K562 (cell line): ENCODE data around the gene VPS13C. TPM values are rescaled to one million over a fixed set of nuclear protein-coding genes. Genes with fewer than 3 reads are reported as not detected.

ENCODE experiments used
- ATAC-seq: fragments of 200-7000 bp; cut with Tn5 transposase; 3 replicates; pipeline ENCODE4 v1.9.1; 2020; ENCODE audit warnings: moderate library complexity
- BruUV-seq: library from RNA; stranded (reverse); fragments of 400-500 nt; replicated peaks from 2 replicates; lab custom pipeline; 2021; lab: Mats Ljungman, UMichigan
- CTCF ChIA-PET: fragments of 300-600 bp; formaldehyde crosslinking; extraction: SDS; loops from one replicate; lab custom pipeline; 2021; ENCODE audit warnings: low intra/inter-chr PET ratio; lab: Yijun Ruan, JAX
- POLR2A ChIA-PET: fragments of 300-600, 350-650 bp; sonication (Branson Sonifier 250); formaldehyde crosslinking; extraction: SDS; loops from one replicate; lab custom pipeline; 2021; ENCODE audit warnings: antibody characterized with exemption, inconsistent platforms; lab: Yijun Ruan, JAX
- DNase-seq, 4 experiments: peaks; one replicate each; pipeline versions ENCODE4 v3.0.0 to v3.0.0-alpha.2; 2011 to 2018; ENCODE audit warnings: low spot score in 3 of 4, mixed read lengths in 3 of 4; ENCODE audit errors: extremely low read depth in 1 of 4
- FAIRE-seq: peaks from 2 replicates; lab custom pipeline; 2011; peaks lifted over from hg19 to GRCh38; lab: Jason Lieb, UNC
- H2AFZ ChIP-seq: 2 replicates; pipeline ENCODE4 v1.6.0; 2011; ENCODE audit warnings: low read depth, low read length, control low read depth, inconsistent platforms
- H3K27ac ChIP-seq: fragments of 200-600 bp; 3 replicates; pipeline ENCODE4 v1.8.0; 2011; ENCODE audit warnings: low read depth, mild to moderate bottlenecking, control low read depth, inconsistent platforms, low read length, moderate library complexity, mixed read lengths; ENCODE audit errors: extremely low read depth
- H3K27me3 ChIP-seq, 2 experiments: fragments of 300-600 bp in 1 of 2; 2 replicates in 1 of 2; 3 replicates in 1 of 2; pipeline versions ENCODE4 v1.6.0 to v1.8.0; 2011; ENCODE audit warnings: inconsistent platforms in 2 of 2, low read length in 2 of 2, mild to moderate bottlenecking in 1 of 2, mixed read lengths in 1 of 2, moderate library complexity in 1 of 2; ENCODE audit not compliant: control insufficient read depth in 2 of 2, insufficient read depth in 2 of 2
- H3K36me3 ChIP-seq: fragments of 300-600 bp; 3 replicates; pipeline ENCODE4 v1.8.0; 2011; ENCODE audit warnings: mild to moderate bottlenecking, low read length, inconsistent platforms; ENCODE audit not compliant: control insufficient read depth, insufficient read depth
- H3K4me1 ChIP-seq, 2 experiments: fragments of 200-600 bp in 1 of 2; replicated peaks in 1 of 2; 2 replicates in 1 of 2; 3 replicates in 1 of 2; pipeline versions ENCODE4 v1.5.1 to v1.8.0; 2011; ENCODE audit warnings: inconsistent platforms in 2 of 2, low read length in 2 of 2, mild to moderate bottlenecking in 1 of 2, mixed read lengths in 1 of 2, moderate library complexity in 1 of 2; ENCODE audit not compliant: control insufficient read depth in 2 of 2, insufficient read depth in 2 of 2
- H3K4me2 ChIP-seq: 2 replicates; pipeline ENCODE4 v1.6.1; 2011; ENCODE audit warnings: low read length, control low read depth, inconsistent platforms, mixed read lengths; ENCODE audit not compliant: insufficient read depth
- H3K4me3 ChIP-seq: fragments of 200-600 bp; sonication (generic), shearing (Covaris generic); 2 replicates; pipeline ENCODE4 v1.5.1; 2016; ENCODE audit warnings: control low read depth, inconsistent platforms
- H3K79me2 ChIP-seq: fragments of 200-600 bp; 3 replicates; pipeline ENCODE4 v1.8.0; 2011; ENCODE audit warnings: low read length, inconsistent platforms; ENCODE audit not compliant: control insufficient read depth, insufficient read depth
- H3K9ac ChIP-seq, 2 experiments: 2 replicates each; pipeline versions ENCODE4 v1.6.0 to v1.6.1; 2011; ENCODE audit warnings: low read depth in 2 of 2, low read length in 2 of 2, control low read depth in 1 of 2, inconsistent platforms in 1 of 2, mild to moderate bottlenecking in 1 of 2, mixed read lengths in 1 of 2; ENCODE audit not compliant: insufficient read depth in 1 of 2
- H3K9me1 ChIP-seq: one replicate; pipeline ENCODE4 v1.6.0; 2011; ENCODE audit warnings: inconsistent platforms, mild to moderate bottlenecking, low read length, moderate library complexity; ENCODE audit not compliant: control insufficient read depth, insufficient read depth
- H3K9me3 ChIP-seq: replicated peaks from 2 replicates; pipeline ENCODE4 v1.5.1; 2011; ENCODE audit warnings: low read depth, low read length, inconsistent platforms; ENCODE audit not compliant: control insufficient read depth, insufficient read depth
- H4K20me1 ChIP-seq: replicated peaks from 2 replicates; pipeline ENCODE4 v1.6.1; 2011; ENCODE audit warnings: low read length, inconsistent platforms, mixed read lengths; ENCODE audit not compliant: control insufficient read depth, insufficient read depth
- DDX20 ChIP-seq: fragments of 450-650 bp; IDR thresholded peaks from 2 replicates; pipeline ENCODE4 v1.6.1; 2016; ENCODE audit warnings: missing genetic modification characterization, low read depth, mild to moderate bottlenecking, missing compliant biosample characterization, moderate library complexity
- E2F3 ChIP-seq: fragments of 250-450 bp; sonication (Bioruptor Pico); IDR thresholded peaks from 2 replicates; pipeline ENCODE4 v1.4.0; 2020; ENCODE audit warnings: mild to moderate bottlenecking
- FOSL1 ChIP-seq: fragments of 200-800 bp; sonication (Bioruptor generic); conservative IDR thresholded peaks from 2 replicates; pipeline ENCODE4 v1.6.1; 2016; ENCODE audit warnings: missing genetic modification characterization, missing compliant biosample characterization
- IFI16 ChIP-seq: fragments of 250-450 bp; sonication (Bioruptor Pico); IDR thresholded peaks from 2 replicates; pipeline ENCODE4 v2.1.2; 2022; ENCODE audit warnings: mild to moderate bottlenecking, inconsistent platforms
- LCOR ChIP-seq: sonication (generic); formaldehyde crosslinking; IDR thresholded peaks from 2 replicates; pipeline ENCODE4 v1.8.0; 2022; ENCODE audit warnings: mild to moderate bottlenecking, missing genetic modification reagents
- MED1 ChIP-seq: sonication (generic); formaldehyde crosslinking; IDR thresholded peaks from 2 replicates; pipeline ENCODE4 v1.8.1; 2023; ENCODE audit warnings: missing genetic modification reagents, borderline replicate concordance
- NR4A1 ChIP-seq, 2 experiments: fragments of 250-450 bp in 1 of 2; fragments of 450-650 bp in 1 of 2; sonication (Bioruptor Pico) in 1 of 2; IDR thresholded peaks; 2 replicates each; pipeline versions ENCODE4 v1.4.0 to v1.6.1; 2016 to 2020; ENCODE audit warnings: mild to moderate bottlenecking in 2 of 2, missing compliant biosample characterization in 1 of 2, missing genetic modification characterization in 1 of 2, moderate library complexity in 1 of 2
- ZBTB17 ChIP-seq: fragments of 450-650 bp; formaldehyde crosslinking; IDR thresholded peaks from 2 replicates; pipeline ENCODE4 v1.4.0; 2020; ENCODE audit warnings: mild to moderate bottlenecking
- ZNF707 ChIP-seq: fragments of 250-450 bp; sonication (Bioruptor Pico); conservative IDR thresholded peaks from 2 replicates; pipeline ENCODE4 v1.8.0; 2022; ENCODE audit warnings: inconsistent platforms, mild to moderate bottlenecking, moderate library complexity
- WGBS: fragments of 100-300 bp; shearing (Covaris generic); methylation state at CpG from one replicate; pipeline ENCODE4 v1.1.6; 2016; ENCODE audit warnings: low coverage, mixed read lengths; ENCODE audit not compliant: insufficient coverage; ENCODE audit errors: missing lambda C conversion rate; 5-methylcytosine and 5-hydroxymethylcytosine counted together
- in situ Hi-C: fragments of 300-500 bp; cut with MboI; formaldehyde crosslinking; loops from 4 replicates; pipeline ENCODE4 v1.15.0; 2018; ENCODE audit warnings: inconsistent platforms, mixed read lengths
- intact Hi-C: fragments of 100-400 bp; cut with micrococcal nuclease; formaldehyde crosslinking; loops from 2 replicates; pipeline ENCODE4 v1.14.2; 2022
- polyA plus RNA-seq, 8 experiments: library from polyadenylated mRNA; depleted of rRNA in 4 of 8; stranded (reverse) in 5 of 8; unstranded in 3 of 8; fragments of >200 nt; fragmentation: Nextera tagmentation in 2 of 8; fragmentation: Illumina TruSeq in 1 of 8; extraction: Ambion mirVana in 2 of 8; extraction: Trizol in 1 of 8; gene quantifications; 2 replicates each; pipeline versions ENCODE4 v1.2.1 to v1.2.3, GENCODE V29; 2011 to 2014; ENCODE audit warnings: inconsistent platforms in 1 of 8, missing spikeins in 1 of 8
- total RNA-seq, 7 experiments: library from RNA; depleted of rRNA in 6 of 7; stranded (reverse); fragments of >200 nt in 6 of 7; fragmentation: Illumina TruSeq in 2 of 7; extraction: Trizol in 2 of 7; gene quantifications; 2 replicates each; pipeline versions ENCODE4 v1.2.1 to v1.2.3, GENCODE V29; 2011 to 2021; ENCODE audit warnings: low replicate concordance in 1 of 7
- TF ChIP-seq, protein P1 (sequence below): fragments of 450-650 bp; IDR thresholded peaks from 2 replicates; pipeline ENCODE4 v1.6.1; 2016; ENCODE audit warnings: antibody characterized with exemption
- TF ChIP-seq, protein P2 (sequence below), 2 experiments: fragments of 450-650 bp; IDR thresholded peaks; 2 replicates each; pipeline ENCODE4 v1.6.1; 2018; ENCODE audit warnings: mild to moderate bottlenecking in 2 of 2, low read depth in 1 of 2; ENCODE audit not compliant: partially characterized antibody in 2 of 2
- TF ChIP-seq, protein P3 (sequence below): sonication (generic); formaldehyde crosslinking; IDR thresholded peaks from 2 replicates; pipeline ENCODE4 v1.8.1; 2023; ENCODE audit warnings: mild to moderate bottlenecking, missing genetic modification reagents

The VPS13C gene
- total and polyA plus RNA-seq, 9 of the 15 experiments (the other 6 are each of a cell fraction or from before 2014, with no cell fraction given) = 5.2 to 32.3 (median 15.7) TPM

DNA sequence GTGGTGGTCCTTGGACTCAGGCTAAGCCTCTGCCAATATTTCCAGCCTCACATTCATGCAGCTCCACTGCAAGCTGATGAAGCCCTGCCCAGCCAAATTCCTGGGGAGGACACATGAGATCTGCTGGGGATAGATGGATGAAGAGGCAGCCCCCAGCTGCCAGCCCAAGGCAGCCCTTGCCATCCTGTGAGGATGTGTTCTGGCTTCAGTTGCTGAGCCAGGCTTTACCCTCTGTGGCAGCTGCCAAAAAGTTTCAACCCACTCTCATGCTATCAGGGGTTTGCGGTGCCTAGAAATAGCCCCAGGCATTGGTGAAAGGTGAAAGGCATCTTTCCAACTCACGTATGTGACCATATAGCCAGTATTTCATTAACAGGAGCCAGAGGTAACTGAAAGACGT is 44.2 kb upstream of the VPS13C start:
- ChIA-PET POLR2A (interaction anchor here (0.7 kb wide), 1 partner anchor 231 kb away, joined by 3 read pairs; no protein-coding TSS in a partner anchor), CTCF (no interaction called here)
- WGBS = 3% methylated on average over 3 of the region's 3 CpGs
- Histone ChIP-seq H3K9me3 (no peaks in the 10 kb centered on the region), H3K9me1 (no peaks in the 10 kb centered on the region), H3K27me3 (peaks cover 3 to 13% of the 10 kb centered on the region in 2 experiments; a peak in 4 of 5 replicates), H3K4me2 (no peak overlapping the region), H3K9ac (no peak overlapping the region), H3K79me2 (no peaks in the 10 kb centered on the region), H3K36me3 (no peaks in the 10 kb centered on the region), H3K27ac (no peak overlapping the region), H3K4me1 (no peaks in the 10 kb centered on the region), H3K4me3 (no peak overlapping the region), H4K20me1 (no peaks in the 10 kb centered on the region), H2AFZ (no peak overlapping the region)
- in situ Hi-C loops = no loop called here
- FAIRE-seq = no peak
- no peak for TF ChIP-seq FOSL1 (tag)
- TF ChIP-seq, protein P1, sequence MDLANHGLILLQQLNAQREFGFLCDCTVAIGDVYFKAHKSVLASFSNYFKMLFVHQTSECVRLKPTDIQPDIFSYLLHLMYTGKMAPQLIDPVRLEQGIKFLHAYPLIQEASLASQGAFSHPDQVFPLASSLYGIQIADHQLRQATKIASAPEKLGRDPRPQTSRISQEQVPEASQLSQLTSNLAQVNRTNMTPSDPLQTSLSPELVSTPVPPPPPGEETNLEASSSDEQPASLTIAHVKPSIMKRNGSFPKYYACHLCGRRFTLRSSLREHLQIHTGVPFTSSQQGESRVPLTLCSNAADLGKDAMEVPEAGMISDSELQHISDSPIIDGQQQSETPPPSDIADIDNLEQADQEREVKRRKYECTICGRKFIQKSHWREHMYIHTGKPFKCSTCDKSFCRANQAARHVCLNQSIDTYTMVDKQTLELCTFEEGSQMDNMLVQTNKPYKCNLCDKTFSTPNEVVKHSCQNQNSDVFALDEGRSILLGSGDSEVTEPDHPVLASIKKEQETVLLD = no peak
- no peak for TF ChIP-seq NR4A1 (CRISPR knock-in tag; IDR thresholded peaks at IDR 0.05)
- TF ChIP-seq NR4A1 (tag; IDR thresholded peaks at IDR 0.05) = no peak
- TF ChIP-seq, protein P2, sequence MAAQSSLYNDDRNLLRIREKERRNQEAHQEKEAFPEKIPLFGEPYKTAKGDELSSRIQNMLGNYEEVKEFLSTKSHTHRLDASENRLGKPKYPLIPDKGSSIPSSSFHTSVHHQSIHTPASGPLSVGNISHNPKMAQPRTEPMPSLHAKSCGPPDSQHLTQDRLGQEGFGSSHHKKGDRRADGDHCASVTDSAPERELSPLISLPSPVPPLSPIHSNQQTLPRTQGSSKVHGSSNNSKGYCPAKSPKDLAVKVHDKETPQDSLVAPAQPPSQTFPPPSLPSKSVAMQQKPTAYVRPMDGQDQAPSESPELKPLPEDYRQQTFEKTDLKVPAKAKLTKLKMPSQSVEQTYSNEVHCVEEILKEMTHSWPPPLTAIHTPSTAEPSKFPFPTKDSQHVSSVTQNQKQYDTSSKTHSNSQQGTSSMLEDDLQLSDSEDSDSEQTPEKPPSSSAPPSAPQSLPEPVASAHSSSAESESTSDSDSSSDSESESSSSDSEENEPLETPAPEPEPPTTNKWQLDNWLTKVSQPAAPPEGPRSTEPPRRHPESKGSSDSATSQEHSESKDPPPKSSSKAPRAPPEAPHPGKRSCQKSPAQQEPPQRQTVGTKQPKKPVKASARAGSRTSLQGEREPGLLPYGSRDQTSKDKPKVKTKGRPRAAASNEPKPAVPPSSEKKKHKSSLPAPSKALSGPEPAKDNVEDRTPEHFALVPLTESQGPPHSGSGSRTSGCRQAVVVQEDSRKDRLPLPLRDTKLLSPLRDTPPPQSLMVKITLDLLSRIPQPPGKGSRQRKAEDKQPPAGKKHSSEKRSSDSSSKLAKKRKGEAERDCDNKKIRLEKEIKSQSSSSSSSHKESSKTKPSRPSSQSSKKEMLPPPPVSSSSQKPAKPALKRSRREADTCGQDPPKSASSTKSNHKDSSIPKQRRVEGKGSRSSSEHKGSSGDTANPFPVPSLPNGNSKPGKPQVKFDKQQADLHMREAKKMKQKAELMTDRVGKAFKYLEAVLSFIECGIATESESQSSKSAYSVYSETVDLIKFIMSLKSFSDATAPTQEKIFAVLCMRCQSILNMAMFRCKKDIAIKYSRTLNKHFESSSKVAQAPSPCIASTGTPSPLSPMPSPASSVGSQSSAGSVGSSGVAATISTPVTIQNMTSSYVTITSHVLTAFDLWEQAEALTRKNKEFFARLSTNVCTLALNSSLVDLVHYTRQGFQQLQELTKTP (IDR thresholded peaks at IDR 0.05; ENCODE audit: low read depth in 1 of 2, partially characterized antibody in 2 of 2) = no peak
- TF ChIP-seq ZNF707 (CRISPR knock-in tag) = no peak
- TF ChIP-seq LCOR (CRISPR knock-in tag) = no peak
- TF ChIP-seq ZBTB17 = no peak
- TF ChIP-seq MED1 = no peak
- no peak for TF ChIP-seq IFI16 (CRISPR knock-in tag)
- TF ChIP-seq E2F3 (CRISPR knock-in tag) = no peak
- no peak for TF ChIP-seq DDX20
- TF ChIP-seq, protein P3, sequence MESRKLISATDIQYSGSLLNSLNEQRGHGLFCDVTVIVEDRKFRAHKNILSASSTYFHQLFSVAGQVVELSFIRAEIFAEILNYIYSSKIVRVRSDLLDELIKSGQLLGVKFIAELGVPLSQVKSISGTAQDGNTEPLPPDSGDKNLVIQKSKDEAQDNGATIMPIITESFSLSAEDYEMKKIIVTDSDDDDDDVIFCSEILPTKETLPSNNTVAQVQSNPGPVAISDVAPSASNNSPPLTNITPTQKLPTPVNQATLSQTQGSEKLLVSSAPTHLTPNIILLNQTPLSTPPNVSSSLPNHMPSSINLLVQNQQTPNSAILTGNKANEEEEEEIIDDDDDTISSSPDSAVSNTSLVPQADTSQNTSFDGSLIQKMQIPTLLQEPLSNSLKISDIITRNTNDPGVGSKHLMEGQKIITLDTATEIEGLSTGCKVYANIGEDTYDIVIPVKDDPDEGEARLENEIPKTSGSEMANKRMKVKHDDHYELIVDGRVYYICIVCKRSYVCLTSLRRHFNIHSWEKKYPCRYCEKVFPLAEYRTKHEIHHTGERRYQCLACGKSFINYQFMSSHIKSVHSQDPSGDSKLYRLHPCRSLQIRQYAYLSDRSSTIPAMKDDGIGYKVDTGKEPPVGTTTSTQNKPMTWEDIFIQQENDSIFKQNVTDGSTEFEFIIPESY (CRISPR knock-in tag) = no peak
- intact Hi-C loops = no loop called here
- ATAC-seq = no peak
- no TSS peak for BruUV-seq
- DNase-seq = no peak
